ENCODE data around the gene C6orf163.

The C6orf163 gene

DNA sequence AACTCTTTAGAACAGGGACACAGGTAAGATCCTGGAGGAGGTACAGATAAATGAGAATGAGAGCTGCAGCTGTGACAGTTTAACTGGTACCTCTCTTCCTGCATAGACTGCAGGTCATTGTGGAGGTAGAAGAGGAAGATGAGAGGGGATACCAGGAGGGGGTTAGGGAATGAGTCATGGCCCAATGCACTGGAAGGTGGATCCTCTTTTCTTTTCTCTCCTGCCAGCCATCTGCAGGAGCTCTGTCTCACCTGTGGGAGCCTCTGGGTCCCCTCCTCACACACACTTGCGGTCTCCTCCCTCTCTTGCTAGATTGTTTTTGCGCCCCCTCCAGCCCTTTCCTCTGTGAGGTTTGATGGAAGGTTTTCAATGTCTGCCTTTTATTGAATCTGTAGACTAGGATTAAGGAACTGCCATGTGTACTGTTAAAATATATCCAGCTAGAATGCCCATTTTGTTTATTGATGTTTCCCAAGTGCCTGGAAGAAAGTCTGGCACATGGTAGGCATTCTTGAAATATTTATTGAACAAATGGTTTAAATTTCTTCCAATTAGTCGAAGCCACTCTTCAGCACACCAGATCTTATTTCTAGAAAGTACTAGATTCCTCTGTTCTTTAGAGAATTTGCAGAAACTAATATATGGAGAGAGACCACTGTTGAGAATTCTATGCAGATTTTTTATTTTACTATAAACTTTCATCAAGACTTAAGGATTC lies 13.0 kb downstream of the C6orf163 start:
- TF ChIP-seq EP300 (IDR thresholded peaks at IDR 0.05; ENCODE audit: borderline replicate concordance) (no peak), CEBPB (IDR thresholded peaks at IDR 0.05) (no peak), CREB1 (IDR thresholded peaks at IDR 0.05; ENCODE audit: low read depth) (no peak), TEAD4 (IDR thresholded peaks at IDR 0.05) (no peak), TCF12 (IDR thresholded peaks at IDR 0.05; ENCODE audit: low read depth) (no peak), ZBTB7A (IDR thresholded peaks at IDR 0.05; ENCODE audit: low read depth) (no peak), RAD21 (IDR thresholded peaks at IDR 0.05; ENCODE audit: low read depth) (no peak), TAF1 (IDR thresholded peaks at IDR 0.05; ENCODE audit: low read depth) (no peak), MAX (IDR thresholded peaks at IDR 0.05) (no peak), YY1 (IDR thresholded peaks at IDR 0.05; ENCODE audit: low read depth) (no peak)
- TF ChIP-seq, protein P1, sequence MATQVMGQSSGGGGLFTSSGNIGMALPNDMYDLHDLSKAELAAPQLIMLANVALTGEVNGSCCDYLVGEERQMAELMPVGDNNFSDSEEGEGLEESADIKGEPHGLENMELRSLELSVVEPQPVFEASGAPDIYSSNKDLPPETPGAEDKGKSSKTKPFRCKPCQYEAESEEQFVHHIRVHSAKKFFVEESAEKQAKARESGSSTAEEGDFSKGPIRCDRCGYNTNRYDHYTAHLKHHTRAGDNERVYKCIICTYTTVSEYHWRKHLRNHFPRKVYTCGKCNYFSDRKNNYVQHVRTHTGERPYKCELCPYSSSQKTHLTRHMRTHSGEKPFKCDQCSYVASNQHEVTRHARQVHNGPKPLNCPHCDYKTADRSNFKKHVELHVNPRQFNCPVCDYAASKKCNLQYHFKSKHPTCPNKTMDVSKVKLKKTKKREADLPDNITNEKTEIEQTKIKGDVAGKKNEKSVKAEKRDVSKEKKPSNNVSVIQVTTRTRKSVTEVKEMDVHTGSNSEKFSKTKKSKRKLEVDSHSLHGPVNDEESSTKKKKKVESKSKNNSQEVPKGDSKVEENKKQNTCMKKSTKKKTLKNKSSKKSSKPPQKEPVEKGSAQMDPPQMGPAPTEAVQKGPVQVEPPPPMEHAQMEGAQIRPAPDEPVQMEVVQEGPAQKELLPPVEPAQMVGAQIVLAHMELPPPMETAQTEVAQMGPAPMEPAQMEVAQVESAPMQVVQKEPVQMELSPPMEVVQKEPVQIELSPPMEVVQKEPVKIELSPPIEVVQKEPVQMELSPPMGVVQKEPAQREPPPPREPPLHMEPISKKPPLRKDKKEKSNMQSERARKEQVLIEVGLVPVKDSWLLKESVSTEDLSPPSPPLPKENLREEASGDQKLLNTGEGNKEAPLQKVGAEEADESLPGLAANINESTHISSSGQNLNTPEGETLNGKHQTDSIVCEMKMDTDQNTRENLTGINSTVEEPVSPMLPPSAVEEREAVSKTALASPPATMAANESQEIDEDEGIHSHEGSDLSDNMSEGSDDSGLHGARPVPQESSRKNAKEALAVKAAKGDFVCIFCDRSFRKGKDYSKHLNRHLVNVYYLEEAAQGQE (IDR thresholded peaks at IDR 0.05; ENCODE audit: low read depth): no peak

GRCh38 chr6:87364602-87365252 lies 20.1 kb downstream of the C6orf163 start:
- TF ChIP-seq RAD21 (IDR thresholded peaks at IDR 0.05; ENCODE audit: low read depth): no peak
- TF ChIP-seq YY1 (IDR thresholded peaks at IDR 0.05; ENCODE audit: low read depth): no peak
- TF ChIP-seq CREB1 (IDR thresholded peaks at IDR 0.05; ENCODE audit: low read depth): no peak
- TF ChIP-seq EP300 (IDR thresholded peaks at IDR 0.05; ENCODE audit: borderline replicate concordance): no peak
- TF ChIP-seq TEAD4 (IDR thresholded peaks at IDR 0.05): no peak
- TF ChIP-seq, protein P2, sequence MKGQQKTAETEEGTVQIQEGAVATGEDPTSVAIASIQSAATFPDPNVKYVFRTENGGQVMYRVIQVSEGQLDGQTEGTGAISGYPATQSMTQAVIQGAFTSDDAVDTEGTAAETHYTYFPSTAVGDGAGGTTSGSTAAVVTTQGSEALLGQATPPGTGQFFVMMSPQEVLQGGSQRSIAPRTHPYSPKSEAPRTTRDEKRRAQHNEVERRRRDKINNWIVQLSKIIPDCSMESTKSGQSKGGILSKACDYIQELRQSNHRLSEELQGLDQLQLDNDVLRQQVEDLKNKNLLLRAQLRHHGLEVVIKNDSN (IDR thresholded peaks at IDR 0.05): no peak
- no peak for TF ChIP-seq FOXM1 (IDR thresholded peaks at IDR 0.05; ENCODE audit: borderline replicate concordance, low read depth)
- TF ChIP-seq TAF1 (IDR thresholded peaks at IDR 0.05; ENCODE audit: low read depth): no peak
- TF ChIP-seq TCF12 (IDR thresholded peaks at IDR 0.05; ENCODE audit: low read depth): no peak
- TF ChIP-seq ZBTB7A (IDR thresholded peaks at IDR 0.05; ENCODE audit: low read depth): no peak
- no peak for TF ChIP-seq NFIC (IDR thresholded peaks at IDR 0.05)
- TF ChIP-seq EGR1 (IDR thresholded peaks at IDR 0.05): no peak

- TF ChIP-seq TCF12 (IDR thresholded peaks at IDR 0.05; ENCODE audit: low read depth) (no peak), RAD21 (IDR thresholded peaks at IDR 0.05; ENCODE audit: low read depth) (no peak), NFIC (IDR thresholded peaks at IDR 0.05) (no peak), MAX (IDR thresholded peaks at IDR 0.05) (no peak), TAF1 (IDR thresholded peaks at IDR 0.05; ENCODE audit: low read depth) (no peak), TEAD4 (IDR thresholded peaks at IDR 0.05) (no peak), CREB1 (IDR thresholded peaks at IDR 0.05; ENCODE audit: low read depth) (no peak)
- TF ChIP-seq, protein P1 (IDR thresholded peaks at IDR 0.05; ENCODE audit: low read depth): no peak
Observed at GRCh38 chr6:87366072-87366827, 21.6 kb downstream of the C6orf163 start.

GRCh38 chr6:87366899-87367298 lies 22.3 kb downstream of the C6orf163 start:
- TF ChIP-seq MAX (IDR thresholded peaks at IDR 0.05) (no peak), FOXM1 (IDR thresholded peaks at IDR 0.05; ENCODE audit: borderline replicate concordance, low read depth) (no peak), RAD21 (IDR thresholded peaks at IDR 0.05; ENCODE audit: low read depth) (no peak), NFIC (IDR thresholded peaks at IDR 0.05) (no peak), TCF12 (IDR thresholded peaks at IDR 0.05; ENCODE audit: low read depth) (no peak)

DNA sequence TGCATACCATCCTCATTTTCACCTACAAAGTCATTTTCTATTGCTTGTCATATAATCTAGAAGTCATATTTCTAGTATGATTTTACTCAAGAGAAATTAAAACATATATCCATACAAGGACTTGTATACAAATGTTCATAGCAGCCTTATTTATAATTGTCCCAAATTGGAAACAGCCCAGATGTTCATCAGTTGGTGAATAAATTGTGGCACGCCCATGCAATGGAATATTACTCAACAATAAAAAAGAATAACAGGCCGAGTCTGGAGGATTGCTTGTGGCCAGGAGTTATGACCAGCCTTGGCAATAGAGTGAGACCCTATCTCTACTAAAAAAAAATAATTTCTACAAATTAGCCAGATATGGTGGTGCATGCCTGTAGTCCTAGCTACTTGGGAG lies 28.8 kb downstream of the C6orf163 start:
- TF ChIP-seq TAF1 (IDR thresholded peaks at IDR 0.05; ENCODE audit: low read depth) (no peak), ZBTB7A (IDR thresholded peaks at IDR 0.05; ENCODE audit: low read depth) (no peak), NFIC (IDR thresholded peaks at IDR 0.05) (no peak), EP300 (IDR thresholded peaks at IDR 0.05; ENCODE audit: borderline replicate concordance) (no peak), TCF12 (IDR thresholded peaks at IDR 0.05; ENCODE audit: low read depth) (no peak), CREB1 (IDR thresholded peaks at IDR 0.05; ENCODE audit: low read depth) (no peak), TEAD4 (IDR thresholded peaks at IDR 0.05) (no peak)
- TF ChIP-seq, protein P2 (IDR thresholded peaks at IDR 0.05): no peak
